ENCODE results near the gene RUSC1.
"Not testable (repeated sequence)": the region's sequence is repeated elsewhere in the genome, so short reads cannot be mapped to it uniquely, and the experiment has no call there.

Gene RUSC1

GRCh38 chr1:155323729-155324036, 3.0 kb downstream of the RUSC1 start:
- peak; percentile 94 for DNase-seq

- peak; percentile 96 for DNase-seq
Observed at GRCh38 chr1:155324037-155324716, 3.5 kb downstream of the RUSC1 start.

GRCh38 chr1:155324717-155325602, 4.3 kb downstream of the RUSC1 start:
- peak; percentile 71 for DNase-seq

- DNase-seq: no peak
Observed at GRCh38 chr1:155325603-155325893, 4.9 kb downstream of the RUSC1 start.

- DNase-seq: no peak
Observed at GRCh38 chr1:155326020-155326526, 5.4 kb downstream of the RUSC1 start.

- DNase-seq: no peak
Observed at GRCh38 chr1:155326631-155327037, 5.9 kb downstream of the RUSC1 start.

- no peak for DNase-seq
Observed at GRCh38 chr1:155327981-155328380, 7.3 kb downstream of the RUSC1 start.

GRCh38 chr1:155328856-155329255, 8.2 kb downstream of the RUSC1 start:
- not testable (repeated sequence) for DNase-seq

- no peak for DNase-seq
Observed at GRCh38 chr1:155329980-155330598, 9.4 kb downstream of the RUSC1 start.

- DNase-seq: no peak
Observed at GRCh38 chr1:155334962-155335361, 14.3 kb downstream of the RUSC1 start.

- no peak for DNase-seq
Observed at GRCh38 chr1:155339515-155340097, 18.9 kb downstream of the RUSC1 start.

GRCh38 chr1:155342842-155343241, 22.1 kb downstream of the RUSC1 start:
- no peak for DNase-seq

GRCh38 chr1:155352631-155353030, 31.9 kb downstream of the RUSC1 start:
- DNase-seq: no peak

GRCh38 chr1:155360051-155360450, 39.4 kb downstream of the RUSC1 start:
- no peak for DNase-seq

- no peak for DNase-seq
Observed at GRCh38 chr1:155379180-155379579, 58.5 kb downstream of the RUSC1 start.

GRCh38 chr1:155379631-155380090, 59.0 kb downstream of the RUSC1 start:
- DNase-seq: no peak
